GM18909 (cell line): ENCODE data around the gene LANCL2.
A peak's percentile ranks its signal among the peaks of the same experiment; 100 is the strongest.
"Not testable (repeated sequence)": the region's sequence is repeated elsewhere in the genome, so short reads cannot be mapped to it uniquely, and the experiment has no call there.

Experiments used
- ATAC-seq: cut with Tn5 transposase; IDR thresholded peaks from one replicate; pipeline ENCODE4 v1.9.1; 2021; ENCODE audit warnings: mild to moderate bottlenecking; ENCODE audit not compliant: unreplicated experiment, poor library complexity

LANCL2 gene

DNA sequence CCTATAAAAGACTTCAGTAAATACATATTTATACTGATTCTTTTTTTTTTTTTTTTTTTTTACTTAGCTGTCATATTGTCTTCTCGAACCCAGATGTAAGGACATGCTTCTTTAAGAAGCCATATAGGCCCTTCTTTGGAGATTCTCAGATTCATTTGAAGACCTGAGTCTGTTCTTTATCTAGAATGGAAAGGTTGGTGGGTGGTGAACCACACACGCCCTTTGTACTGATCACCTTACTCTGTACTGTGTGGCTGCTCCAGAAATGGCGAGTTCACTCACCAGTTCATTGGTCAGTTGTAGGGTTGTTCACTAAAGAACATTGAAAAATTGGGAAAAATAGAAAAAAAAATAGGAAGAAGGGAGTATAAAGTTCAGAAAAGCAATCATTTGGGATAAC lies 32.5 kb downstream of the LANCL2 start:
- ATAC-seq, result no peak

DNA sequence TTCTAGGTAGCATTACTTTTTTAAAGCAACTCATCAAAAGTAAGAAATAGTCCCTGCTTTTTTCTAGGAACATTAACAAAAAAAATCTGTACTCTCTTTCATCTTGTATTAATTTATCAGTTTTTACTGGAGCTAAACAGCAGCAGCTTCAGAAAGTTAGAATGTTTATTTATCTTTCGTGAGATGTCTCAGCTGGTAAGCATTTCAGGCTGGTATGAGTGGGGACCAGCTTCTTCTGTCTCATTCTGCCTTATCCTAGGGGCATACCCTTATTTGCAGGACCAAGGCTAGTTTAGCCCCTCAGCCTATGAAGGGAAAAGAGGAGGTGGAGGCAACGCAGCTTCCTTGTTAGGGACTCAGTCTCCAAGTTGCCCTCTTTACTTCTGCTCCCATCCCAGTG lies 35.1 kb downstream of the LANCL2 start:
- ATAC-seq, result no peak

DNA sequence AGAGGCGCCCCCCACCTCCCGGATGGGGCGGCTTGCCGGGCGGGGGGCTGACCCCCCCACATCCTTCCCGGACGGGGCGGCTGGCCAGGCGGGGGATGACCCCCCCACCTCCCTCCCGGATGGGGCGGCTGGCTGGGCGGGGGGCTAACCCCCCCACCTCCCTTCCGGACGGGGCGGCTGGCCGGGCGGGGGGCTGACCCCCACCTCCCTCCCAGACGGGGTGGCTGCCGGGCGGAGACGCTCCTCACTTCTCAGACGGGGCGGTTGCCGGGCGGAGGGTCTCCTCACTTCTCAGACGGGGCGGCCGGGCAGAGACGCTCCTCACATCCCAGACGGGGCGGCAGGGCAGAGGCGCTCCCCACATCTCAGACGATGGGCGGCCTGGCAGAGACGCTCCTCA lies 37.4 kb downstream of the LANCL2 start:
- not testable (repeated sequence) for ATAC-seq

DNA sequence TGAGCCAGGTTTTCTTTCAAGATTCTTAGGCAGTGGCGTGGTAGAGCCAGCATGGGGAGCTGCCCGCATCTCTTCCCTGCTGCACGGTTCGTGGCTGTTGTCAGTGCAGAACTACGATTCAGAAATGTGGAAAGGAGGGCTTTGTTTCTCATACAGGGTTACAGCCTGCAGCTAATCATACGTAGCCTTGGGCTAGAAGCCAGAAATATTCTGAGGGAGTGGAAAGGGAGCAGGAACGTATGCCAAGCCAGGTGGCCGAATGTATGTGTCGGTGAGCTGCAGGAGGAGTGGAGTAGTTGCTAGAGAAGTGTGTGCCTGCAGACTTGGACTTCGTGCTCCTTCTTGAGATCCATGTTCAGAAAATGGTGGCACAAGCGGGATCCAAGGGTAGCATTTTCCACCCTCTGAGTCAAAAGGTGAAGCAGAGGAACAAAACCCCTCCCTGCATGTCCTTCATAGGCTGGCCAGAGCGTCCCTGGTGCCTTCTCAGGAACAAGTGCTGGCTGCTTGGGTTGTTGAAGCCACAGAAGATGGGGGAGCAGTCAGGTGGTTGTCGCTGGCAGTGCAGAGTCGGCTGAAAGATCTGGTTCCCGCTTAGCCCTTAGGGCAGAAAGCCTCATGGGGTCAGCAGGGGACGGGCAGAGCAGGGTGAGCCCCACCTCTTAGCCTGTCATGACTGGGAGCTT lies 40.9 kb downstream of the LANCL2 start:
- no peak for ATAC-seq

DNA sequence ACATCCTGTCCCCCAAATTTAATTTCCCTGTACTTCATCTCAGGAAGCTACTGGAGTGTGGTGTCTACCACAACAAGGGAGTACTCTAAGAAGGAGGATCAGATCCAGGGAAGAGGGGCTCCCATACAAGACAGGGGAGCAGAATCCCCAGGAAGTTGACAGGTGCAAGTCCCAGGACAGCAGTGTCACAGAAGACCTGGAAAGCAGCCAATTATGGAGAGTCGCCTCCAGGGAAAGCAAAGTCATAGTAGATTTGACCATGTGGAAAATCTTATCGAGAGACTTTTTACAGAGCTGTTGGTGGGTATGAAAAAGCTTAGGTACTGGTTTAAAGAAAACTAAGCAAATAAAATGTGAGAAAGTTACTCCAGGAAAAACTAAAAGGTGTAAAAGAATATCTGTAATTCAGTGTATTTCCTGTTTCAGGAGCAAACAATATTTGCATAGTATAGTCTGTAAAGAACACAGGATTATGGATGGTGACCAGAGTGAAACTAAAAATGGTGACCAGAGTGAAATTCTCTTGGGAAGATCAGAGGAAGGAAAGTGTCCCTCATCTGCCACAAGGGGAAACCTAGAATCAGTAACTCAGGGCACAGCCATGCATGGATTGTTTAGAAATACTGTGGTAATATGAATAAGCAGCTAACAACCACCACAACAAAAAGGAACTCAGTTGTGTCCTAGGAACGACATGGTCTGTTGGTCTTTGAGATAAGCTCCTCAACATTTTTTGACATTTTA lies 44.5 kb downstream of the LANCL2 start:
- no peak for ATAC-seq

DNA sequence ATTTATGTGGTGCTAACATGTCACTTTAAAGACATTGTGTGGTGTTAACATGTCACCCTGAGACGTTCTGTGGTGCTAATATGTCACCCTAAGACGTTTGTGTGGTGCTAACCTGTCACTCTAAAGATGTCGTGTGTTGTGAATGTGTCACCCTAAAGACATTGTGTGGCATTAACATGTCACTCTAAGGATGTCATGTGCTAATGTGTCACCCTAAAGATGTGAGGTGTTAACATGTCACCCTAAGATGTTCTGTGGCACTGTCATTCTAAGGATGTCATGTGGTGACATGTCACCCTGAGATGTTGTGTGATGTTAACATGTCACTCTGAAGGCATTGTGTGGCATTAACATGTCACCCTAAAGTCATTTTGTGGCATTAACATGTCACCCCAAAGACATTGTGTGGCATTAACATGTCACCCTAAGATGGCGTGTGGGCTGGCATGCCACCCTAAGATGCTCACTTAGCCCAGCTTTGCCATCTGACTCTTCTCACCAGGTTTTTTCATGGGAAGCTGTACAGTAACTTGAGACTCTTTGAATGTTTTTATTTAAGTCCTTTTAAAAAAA lies 45.6 kb downstream of the LANCL2 start:
- ATAC-seq, result no peak

DNA sequence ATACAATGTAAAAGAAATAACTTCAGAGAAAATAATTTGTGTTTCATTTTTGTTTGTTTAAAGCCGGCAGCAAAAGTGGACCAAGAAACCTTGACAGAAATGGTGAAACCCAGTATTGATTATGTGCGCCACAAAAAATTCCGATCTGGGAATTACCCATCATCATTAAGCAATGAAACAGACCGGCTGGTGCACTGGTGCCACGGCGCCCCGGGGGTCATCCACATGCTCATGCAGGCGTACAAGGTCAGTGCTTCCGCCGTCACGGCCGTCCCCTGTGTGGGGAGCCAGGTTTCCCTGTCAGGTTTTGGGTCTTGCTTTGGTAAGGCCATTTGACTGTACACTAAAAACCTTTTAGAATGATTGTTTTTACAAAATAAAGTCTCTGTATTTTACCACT lies 46.7 kb downstream of the LANCL2 start:
- no peak for ATAC-seq

DNA sequence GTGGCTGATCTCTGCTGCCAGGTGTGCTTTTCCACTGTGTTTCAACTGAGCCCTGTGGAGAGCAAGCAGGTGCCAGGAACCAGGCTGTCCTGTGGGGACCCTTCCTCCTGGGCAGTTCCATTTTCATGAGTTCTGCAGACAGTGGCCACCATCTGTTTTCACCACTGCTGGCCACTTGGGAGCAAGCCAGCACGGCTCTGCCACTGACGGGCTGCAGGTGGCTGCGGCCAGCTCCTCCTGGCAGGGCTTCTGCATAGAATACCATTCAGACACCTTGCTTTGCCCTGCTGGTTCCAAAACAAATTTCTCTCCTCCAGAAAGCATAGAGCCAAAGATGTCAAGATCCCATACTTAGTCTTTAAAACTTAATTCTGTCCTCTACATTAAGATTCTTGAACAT lies 48.3 kb downstream of the LANCL2 start:
- no peak for ATAC-seq

DNA sequence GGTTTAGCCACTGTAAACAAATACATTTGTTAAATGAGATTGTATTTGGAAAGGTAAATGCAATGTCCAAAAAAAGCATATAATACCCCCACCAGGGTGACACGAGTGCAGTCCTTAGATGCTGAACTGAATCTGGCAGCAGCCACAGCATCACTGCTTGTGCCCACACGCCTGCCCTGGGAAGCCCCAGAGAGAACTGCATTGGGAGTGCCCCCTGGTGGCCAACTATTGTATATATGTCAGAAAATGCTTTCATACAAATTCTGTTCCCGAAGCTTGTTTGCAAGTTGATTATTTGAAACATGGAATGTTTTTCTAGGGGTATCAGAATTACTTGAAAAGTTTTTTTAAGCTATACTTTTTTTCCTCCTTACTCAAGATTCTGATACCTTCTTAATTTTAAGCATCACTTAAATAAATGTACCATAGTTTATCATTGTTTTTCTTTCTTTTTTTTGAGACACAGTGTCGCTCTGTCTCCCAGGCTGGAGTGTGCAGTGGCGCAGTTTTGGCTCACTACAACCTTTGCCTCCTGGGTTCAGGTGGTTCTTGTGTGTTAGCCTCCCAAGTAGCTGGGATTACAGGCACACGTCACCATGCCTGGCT lies 50.1 kb downstream of the LANCL2 start:
- peak; percentile 92 for ATAC-seq

DNA sequence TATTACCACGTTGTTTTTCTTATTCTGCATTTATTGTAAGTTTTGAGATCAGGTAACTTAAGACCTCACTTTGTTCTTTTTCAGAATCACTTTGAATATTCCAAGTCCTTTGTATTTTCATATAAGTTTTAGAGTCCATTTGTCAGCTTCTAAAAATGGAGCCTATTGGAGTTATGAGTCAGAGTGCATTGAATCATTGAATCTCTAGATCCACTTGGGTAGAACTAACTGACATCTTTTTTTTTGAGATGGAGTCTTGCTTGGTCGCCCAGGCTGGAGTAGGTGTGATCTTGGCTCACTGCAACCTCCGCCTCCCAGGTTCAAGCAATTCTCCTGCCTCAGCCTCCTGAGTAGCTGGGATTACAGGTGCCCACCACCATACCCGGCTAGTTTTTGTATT lies 52.3 kb downstream of the LANCL2 start:
- ATAC-seq, result not testable (repeated sequence)

DNA sequence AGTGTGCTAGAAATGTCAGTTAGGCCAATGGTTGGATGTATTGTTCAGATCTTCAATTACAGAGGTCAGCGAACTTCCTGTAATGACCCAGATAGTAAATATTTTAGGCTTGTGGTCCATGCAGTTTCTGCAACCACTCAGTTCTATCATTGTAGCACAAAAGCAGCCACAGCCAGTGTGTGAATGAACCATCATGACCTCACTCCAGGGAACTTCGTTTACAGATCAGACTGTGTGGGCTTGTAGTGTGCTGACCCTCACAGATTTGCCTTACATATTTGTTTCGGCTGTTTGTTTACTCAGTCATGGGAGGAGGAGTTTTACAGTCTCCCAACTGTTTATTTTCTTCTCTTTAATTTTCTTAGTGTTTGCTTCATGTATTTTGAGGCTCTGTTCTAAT lies 55.4 kb downstream of the LANCL2 start:
- no peak for ATAC-seq

DNA sequence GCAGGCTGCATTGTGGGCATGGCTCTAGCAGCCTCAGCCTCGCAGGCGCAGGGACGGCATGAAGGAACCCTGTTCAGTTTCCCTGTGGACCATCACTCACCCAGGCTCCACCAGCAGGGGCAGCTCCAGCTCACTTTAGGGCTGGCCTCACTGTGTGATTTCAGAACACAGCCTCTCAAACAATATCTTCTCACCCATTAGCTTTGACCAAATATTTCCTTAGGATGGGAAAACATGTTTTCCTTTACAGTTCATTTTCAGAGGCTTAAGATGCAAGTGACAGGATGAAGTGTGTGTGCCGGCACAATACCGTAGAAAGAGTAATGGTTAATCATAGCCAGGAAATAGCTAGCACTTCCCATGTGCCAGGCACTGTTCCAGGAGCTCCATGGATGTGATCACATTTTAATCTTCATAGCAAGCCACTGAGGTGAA lies 58.2 kb downstream of the LANCL2 start:
- no peak for ATAC-seq

DNA sequence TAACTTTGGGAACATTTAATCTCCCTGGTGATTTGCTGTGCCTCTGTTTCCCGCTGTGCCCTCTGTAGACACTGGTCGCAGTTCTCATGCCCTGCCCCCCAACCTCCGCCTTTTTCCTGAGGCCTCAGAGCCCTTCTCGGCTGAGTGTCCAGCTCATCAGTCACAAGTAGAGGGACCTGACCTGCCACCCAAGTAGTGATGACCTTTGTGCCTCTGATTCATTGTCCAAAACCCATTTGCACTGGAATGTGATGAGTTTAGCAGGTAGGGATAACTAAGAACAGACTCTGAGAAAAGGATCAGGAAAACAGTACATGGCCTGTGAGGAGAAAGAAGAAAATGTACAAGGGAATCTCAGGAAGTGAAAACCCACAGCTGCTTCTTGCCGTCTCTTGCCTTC lies 58.8 kb downstream of the LANCL2 start:
- ATAC-seq, result no peak

DNA sequence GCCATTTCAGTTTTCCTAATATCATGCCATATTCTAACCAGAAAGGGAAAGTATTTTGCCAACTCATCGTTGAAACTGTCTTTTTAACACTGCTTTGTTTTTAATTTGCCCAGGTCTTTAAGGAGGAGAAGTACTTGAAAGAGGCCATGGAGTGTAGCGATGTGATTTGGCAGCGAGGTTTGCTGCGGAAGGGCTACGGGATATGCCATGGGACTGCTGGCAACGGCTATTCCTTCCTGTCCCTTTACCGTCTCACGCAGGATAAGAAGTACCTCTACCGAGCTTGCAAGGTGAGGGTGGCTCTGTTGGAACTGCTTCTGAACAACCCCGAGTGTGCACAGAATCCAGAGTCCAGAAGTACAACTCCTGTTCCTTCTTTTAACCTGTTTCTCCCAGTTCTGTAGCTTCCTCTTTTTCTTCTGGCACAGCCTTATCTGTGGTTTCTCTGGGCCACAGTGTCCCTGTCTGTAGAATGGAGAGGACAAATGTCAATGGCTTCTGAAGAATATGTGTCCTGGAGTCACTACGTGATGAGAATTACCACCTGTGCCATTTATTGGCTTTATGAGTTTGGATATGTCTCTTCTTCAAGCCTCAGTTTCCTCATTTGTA lies 60.1 kb downstream of the LANCL2 start:
- no peak for ATAC-seq

DNA sequence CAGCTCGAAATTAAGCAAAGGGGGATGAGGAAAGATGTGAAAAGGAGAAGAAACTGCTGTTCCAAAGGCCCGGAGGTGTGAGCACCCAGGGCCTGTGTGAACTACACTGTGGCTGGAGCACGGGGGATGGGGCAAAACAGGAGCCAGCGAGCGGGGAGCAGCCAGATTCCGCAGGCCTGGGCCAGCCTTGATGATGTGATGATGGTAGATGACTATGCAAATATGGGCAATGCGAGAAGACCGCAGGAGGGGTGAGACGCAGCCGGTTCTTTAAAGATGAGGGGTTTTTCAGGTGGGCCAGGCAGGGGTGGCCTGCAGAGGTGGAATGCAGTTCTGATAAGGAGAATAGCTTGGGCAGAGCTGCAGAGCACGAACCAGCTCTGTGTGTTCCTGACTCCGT lies 61.5 kb downstream of the LANCL2 start:
- ATAC-seq, result no peak

DNA sequence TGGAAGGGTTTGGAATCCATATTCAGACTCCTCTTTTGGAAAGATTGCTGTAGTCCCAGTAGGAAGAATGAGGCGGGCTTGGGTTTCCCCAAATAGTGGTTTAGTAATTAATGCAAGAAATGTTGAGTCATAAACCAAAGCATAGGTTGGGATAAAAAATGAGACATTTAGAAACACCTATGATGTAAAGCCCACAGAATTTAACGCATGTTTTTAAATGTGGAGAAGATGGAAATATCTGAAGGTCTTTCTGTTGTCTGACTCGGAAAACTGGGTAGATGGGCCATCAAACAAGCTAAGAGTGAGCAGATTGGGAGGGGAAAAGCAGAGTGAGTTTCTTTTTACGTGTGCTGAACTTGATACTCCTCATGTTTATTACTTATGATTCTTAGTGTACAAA lies 62.2 kb downstream of the LANCL2 start:
- no peak for ATAC-seq

DNA sequence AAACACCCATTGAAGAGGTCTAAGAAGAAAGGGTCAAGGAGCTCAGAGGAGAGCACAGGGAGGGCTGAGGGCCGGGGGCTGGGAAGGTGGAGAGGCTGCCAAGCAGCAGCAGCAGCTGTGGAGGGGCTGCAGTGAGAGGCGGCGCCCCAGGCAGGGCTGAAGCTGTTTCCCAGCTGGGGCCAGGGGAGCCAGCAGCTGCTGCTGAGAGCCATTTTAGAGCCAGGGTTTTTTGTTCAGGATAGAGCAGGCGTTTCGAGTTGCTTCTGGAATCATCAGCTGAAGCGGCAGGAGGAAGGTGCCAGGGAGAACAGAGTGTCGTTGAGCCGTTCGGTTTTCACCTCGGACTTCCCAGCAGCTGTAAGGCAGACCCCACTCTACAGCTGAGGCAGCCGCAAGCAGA lies 62.7 kb downstream of the LANCL2 start:
- no peak for ATAC-seq

DNA sequence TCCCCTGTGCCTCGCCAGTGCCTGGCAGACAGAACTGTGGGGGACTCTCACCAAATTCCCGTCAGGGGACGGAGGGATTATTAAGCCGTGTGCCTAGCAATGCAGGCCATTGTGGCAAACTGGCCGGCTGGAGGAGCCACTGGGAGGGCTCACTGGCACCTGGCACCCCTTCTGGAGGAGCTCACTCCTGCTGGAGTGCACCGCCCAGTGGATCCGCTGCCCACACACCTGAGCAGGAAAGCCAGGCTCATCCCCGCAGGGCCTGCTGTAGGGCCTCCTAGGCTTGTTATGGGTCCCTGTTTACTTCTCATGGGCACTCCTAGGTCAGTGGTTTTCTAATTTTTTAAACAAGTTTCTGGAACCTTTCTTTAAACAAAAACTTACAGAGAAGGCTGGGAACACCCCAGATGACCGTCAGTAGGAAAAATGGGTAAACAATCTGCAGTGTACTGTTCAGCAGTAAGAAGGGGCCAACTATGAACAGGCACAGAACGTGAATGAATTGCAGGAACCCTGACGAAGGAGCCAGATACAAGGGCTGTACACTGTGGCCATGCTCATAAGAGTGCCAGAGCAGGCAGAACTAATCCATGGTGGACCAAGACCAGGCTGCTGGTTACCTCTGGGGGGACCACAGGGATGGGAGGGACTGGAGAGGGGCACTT lies 64.8 kb downstream of the LANCL2 start:
- no peak for ATAC-seq

DNA sequence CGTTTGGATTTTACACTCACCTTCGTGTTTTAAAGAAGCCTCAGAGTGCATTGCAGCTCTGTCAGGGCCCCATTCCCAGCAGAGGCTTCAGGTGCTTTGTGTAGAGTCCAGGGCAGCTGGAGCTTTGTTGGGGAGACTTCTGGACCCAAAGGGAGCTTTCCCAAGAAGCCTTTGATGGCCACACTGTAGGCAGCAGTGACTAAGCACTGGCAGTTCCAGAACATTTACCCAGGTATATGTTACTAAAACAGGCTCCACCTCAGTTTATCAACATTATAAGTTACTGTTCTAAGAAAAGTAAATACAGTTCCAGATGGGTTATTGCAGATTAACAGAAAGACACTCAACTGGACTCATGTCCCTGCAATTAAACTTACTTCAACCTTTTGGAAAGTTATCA lies 66.8 kb downstream of the LANCL2 start:
- no peak for ATAC-seq

DNA sequence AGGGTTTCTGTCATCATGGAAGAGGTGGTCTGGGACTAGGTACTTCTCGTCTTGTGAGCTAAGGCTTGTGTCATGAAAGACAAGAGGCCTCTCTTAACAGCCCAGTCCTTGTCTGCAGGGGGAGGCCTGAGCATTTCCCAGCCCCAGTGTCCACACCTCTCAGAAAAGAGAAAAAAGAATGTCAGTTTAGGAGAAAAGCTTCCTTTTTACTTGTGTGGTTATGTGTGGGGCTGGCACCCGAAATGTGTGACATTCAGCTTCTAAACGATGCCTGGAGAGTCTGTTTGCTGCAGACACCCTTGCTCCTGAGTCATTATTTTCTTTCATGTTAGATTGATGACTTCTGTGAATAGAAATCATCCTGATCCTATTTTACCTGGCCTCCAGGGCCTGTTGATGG lies 67.4 kb downstream of the LANCL2 start:
- no peak for ATAC-seq
